HG03521 (cell line): ENCODE measurements around the gene APOC1.
A peak's percentile ranks its signal among the peaks of the same experiment; 100 is the strongest.
"Not testable (repeated sequence)": the region's sequence is repeated elsewhere in the genome, so short reads cannot be mapped to it uniquely, and the experiment has no call there.

Experiments used
- ATAC-seq: cut with Tn5 transposase; IDR thresholded peaks from one replicate; pipeline ENCODE4 v1.9.1; 2021; ENCODE audit warnings: mild to moderate bottlenecking, moderate library complexity; ENCODE audit not compliant: unreplicated experiment

The APOC1 gene

DNA sequence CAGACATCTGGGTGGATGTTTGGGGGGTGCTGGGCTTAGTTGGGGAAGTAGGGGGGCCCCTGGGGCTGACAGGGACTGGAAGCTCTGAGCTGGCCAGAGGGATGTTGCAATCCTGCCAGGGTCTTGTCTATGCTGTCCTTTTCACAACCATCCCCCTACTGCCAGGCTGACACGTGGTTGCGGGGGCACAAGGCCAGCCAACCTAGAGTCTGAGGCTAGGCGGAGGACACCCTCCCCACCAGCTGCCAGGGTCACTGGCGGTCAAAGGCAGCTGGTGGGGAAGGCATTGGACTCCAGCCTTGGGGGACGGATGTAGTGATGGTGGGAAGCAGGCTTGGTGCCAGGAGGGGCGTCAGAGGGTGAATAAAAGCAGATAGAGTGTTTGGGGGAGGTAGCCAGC, 1.6 kb upstream of the APOC1 start:
- no peak for ATAC-seq

DNA sequence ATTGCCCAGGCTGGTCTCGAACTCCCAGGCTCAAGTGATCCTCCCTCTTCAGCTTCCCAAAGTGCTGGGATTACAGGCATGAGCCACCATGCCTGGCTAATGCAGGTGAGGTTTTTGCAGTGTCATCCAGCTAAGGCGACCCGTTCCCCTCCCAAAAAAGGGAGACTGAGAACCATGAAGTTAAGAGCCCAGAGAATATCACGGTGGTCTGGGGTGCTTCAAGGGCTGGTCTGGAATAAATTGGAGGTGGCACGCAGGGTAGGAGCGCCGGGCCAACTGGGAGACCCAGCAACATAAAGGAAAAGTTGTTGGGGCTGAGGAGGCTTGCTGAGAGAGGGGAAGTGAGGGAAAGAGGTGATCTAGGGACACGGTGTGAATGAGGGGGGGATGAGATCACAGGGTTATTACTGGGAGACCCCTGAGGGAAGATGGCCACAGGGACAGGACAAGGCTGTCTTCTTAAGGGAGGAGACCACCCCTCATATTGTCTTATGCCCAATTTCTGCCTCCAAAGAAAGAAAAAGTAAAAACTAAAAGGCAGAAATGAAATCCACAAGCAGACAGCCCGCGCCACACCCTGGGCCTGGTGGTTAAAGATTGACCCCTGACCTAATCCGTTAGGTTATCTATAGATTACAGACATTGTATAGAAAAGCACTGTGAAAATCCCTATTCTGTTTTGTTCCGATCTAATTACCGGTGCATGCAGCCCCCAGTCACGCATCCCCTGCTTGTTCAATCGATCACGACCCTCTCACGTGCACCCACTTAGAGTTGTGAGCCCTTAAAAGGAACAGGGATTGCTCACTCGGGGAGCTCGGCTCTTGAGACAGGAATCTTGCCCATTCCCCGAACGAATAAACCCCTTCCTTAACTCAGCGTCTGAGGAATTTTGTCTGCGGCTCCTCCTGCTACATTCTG, 636 bp upstream of the APOC1 start:
- not testable (repeated sequence) for ATAC-seq

DNA sequence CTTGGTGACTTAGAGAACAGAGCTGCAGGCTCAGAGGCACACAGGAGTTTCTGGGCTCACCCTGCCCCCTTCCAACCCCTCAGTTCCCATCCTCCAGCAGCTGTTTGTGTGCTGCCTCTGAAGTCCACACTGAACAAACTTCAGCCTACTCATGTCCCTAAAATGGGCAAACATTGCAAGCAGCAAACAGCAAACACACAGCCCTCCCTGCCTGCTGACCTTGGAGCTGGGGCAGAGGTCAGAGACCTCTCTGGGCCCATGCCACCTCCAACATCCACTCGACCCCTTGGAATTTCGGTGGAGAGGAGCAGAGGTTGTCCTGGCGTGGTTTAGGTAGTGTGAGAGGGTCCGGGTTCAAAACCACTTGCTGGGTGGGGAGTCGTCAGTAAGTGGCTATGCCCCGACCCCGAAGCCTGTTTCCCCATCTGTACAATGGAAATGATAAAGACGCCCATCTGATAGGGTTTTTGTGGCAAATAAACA, 9.9 kb downstream of the APOC1 start:
- ATAC-seq = no peak

DNA sequence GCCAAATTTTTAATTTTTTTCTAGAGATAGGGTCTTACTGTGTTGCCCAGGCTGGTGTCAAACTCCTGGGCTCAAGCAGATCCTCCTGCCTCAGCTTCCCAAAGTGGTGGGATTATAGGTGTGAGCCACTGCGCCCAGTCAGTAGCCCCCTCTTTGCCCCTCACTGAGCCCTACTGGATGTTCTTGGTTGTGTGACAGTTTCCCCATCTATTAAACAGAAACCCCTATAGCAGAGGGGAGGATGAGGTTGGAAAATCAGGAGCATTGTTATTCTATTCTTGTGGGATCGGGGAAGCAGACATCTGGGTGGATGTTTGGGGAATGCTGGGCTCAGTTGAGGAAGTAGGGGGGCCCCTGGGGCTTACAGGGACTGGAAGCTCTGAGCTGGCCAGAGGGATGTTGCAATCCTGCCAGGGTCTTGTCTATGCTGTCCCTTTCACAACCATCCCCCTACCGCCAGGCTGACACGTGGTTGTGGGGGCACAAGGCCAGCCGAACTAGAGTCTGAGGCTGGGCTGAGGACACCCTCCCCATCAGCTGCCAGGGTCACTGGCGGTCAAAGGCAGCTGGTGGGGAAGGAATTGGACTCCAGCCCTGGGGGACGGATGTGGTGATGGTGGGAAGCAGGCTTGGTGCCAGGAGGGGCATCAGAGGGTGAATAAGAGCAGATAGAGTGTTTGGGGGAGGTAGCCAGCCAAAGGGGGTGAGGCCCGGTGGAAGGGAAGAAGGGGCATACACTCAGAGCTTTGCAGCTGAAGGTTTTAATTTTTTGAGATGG, 10.9 kb downstream of the APOC1 start:
- ATAC-seq = no peak

DNA sequence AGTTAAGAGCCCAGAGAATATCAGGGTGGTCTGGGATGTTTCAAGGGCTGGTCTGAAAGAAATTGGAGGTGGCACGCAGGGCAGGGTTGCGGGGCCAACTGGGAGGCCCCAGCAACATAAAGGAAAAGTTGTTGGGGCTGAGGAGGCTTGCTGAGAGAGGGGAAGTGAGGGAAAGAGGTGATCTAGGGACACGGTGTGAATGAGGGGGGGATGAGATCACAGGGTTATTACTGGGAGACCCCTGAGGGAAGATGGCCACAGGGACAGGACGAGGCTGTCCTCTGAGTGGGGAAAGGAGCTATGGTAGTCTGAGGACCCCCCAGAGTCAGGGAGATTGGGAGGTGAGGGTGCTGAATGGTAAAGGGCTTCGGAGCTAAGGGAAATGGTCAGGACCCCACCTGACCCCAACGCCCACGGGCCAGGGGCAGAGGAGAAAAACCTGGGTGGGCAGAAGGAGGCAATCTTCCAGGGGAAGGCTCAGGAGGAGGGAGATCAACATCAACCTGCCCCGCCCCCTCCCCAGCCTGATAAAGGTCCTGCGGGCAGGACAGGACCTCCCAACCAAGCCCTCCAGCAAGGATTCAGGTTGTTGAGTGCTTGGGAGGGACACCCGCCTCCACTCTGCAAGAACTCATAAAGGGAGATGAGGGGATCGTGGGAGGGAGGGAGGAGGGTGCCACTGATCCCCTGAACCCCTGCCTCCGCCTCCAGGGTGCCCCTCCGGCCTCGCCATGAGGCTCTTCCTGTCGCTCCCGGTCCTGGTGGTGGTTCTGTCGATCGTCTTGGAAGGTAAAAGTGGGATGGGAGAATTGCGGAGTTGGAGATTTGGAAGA, 12.1 kb downstream of the APOC1 start:
- ATAC-seq = not testable (repeated sequence)

DNA sequence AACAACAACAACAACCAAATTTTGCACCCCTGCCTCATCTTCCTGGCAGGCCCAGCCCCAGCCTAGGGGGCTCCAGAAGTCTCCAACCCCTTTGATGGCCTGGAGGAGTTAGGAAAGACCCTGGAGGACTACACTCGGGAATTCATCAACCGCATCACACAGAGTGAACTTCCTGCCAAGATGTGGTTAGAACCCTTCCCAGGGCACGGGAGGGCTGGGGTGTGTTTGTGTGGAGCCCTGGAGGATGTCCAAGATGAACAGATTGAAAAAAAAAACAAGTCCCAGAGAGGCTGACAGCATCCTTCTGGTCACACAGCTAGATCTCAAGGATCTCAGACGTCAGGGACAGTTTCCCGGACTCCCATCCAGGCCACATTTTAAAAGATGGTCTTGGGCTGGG, 13.3 kb downstream of the APOC1 start:
- no peak for ATAC-seq

DNA sequence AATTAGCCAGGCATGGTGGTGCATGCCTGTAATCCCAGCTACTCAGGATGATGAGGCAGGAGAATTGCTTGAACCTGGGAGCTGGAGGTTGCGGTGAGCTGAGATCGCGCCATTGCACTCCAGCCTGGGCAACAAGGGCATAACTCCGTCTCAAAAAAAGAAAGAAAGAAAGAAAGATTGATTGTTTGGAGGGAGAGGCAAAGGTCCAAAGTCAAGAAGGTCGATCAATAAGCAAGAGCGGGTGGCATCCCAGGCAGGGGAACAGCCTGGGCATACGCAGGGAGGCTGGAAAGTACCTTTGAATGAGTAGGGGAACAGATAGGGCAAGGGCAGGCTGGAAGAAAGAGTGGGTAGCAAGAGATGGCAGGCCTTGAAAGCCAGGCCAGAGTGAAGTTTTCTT, 15.7 kb downstream of the APOC1 start:
- no peak for ATAC-seq

DNA sequence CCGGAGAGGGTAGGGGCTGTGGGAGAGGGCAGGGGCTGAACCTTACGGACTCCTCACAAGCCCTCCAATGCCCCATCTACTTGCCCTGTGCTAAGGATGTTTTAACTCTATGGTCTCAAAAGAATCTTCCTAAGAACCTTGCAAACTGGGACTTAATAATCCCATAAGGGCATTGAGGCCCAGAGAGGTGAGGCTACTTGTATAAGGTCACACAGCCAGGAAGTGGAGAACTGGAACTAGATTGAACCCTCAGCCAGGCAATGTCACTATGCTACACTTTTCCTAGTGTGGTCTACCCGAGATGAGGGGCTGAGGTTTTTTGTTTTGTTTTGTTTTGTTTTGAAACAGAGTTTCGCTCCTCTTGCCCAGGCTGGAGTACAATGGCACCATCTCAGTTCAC, 17.1 kb downstream of the APOC1 start:
- ATAC-seq = no peak

DNA sequence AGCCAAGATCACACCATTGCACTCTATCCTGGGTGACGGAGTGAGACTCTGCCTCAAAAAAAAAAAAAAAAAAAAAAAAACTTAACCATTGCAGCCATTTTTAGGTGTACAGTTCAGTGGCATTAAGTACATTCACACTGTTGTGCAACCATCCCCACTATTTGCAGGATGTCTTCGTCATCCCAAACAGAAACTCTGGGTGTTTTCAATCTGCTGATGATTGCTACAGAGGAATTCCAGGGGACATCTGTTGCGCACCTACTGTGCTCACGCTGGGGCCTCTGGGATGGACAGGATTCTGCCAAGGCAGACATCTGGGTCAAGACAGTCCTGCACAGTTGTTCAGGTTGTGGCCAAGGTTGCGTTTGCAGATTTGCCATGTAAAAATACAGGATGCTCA, 25.3 kb downstream of the APOC1 start:
- no peak for ATAC-seq

DNA sequence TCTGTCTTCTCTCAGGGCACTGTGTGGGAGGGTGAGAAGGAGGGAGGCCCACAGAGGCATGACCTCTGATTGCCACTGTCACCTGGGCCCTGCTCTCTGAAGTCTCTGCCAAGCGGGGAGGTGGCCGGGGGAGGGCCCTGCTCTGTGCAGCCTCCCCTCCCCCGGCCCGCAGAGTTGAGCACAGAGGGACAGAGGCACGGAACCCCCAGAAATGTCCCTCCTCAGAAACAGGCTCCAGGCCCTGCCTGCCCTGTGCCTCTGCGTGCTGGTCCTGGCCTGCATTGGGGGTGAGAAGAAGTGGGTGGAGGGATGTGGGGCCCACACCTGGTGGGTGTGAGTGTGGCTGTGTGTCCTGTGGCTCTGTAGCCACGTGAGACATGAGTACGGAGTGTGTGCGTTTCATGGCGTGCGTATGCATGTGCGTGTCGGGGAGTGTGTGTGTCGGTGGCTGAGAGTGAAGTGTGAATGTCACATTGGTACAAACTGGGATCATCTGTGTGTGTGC, 27.7 kb downstream of the APOC1 start, which contains the start of gene APOC4:
Gene APOC4, plus strand, starts transcription at position 171 of the 505 bp plus-strand sequence. Its CDS starts 41 bp downstream, at position 212.
- ATAC-seq = no peak

DNA sequence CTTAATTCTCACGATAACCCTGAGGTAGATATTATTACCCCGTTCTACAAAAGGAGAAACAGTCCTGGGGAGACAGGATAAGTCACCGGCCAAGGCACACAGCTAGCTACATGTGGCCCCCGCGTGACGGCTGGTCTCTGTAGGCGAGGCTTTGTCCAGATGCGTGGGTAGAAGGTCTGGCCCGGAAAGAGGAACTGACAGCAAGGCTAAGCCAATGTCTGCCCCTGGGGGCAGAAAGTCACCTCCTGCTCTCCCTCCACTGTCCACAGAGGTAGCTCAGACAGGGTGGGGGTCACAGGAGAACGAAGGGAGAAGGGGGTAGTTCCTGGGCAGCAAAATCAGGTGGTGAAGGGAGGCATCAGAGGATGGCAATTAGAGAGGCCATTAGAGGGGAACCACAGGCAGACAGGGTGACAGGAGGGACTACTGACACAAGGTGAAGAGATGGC, 29.4 kb downstream of the APOC1 start:
- ATAC-seq = no peak

DNA sequence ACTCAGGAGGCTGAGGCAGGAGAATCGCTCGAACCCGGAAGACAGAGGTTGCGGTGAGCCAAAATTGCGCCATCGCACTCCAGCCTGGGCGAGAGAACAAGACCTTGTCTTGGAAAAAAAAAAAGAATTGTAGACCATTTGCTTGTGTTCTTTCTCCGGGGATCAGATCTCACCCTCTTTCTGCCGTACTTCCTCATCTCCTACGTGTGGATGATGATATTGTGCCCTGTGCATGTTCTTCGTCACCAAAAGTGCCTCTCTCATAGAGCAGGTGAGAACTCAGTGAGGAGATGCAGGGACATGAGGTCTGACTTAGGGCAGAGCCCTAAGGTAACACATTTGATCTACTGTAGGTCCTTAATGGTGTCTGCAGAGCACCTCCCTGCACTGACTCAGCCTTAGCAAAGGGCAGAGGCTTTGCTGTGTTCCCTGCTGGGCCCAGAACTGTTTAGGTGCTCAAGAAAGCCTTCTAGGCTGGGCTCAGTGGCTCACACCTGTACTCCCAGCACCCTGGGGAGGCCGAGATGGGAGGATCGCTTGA, 32.7 kb downstream of the APOC1 start:
- no peak for ATAC-seq

DNA sequence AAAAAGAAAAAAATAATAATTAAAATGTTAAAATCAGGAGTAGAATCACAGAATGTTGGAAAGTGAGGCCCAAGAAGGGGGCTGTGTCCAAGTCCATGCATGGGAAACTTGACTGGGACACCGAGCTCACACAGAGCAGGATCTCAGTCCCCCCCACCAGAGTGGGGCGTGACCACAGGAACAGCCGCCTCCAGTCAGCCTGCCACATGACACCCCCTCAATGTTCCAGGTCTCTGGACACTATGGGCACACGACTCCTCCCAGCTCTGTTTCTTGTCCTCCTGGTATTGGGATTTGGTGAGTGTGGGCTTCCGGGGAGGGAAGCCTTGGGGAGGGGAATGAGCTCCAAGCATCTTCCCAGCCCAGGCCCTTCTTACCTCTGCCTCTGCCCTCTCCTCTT, 33.8 kb downstream of the APOC1 start:
- no peak for ATAC-seq

DNA sequence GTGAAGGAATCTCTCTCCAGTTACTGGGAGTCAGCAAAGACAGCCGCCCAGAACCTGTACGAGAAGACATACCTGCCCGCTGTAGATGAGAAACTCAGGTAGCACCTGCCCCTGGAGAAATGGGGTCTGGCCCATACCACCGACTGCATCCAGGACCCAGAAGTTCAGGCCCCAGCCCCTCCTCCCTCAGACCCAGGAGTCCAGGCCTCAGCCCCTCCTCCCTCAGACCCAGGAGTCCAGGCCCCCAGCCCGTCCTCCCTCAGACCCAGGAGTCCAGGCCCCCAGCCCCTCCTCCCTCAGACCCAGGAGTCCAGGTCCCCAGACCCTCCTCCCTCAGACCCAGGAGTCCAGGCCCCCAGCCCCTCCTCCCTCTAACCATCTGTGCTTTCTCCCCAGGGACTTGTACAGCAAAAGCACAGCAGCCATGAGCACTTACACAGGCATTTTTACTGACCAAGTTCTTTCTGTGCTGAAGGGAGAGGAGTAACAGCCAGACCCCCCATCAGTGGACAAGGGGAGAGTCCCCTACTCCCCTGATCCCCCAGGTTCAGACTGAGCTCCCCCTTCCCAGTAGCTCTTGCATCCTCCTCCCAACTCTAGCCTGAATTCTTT, 34.5 kb downstream of the APOC1 start:
- ATAC-seq = no peak

DNA sequence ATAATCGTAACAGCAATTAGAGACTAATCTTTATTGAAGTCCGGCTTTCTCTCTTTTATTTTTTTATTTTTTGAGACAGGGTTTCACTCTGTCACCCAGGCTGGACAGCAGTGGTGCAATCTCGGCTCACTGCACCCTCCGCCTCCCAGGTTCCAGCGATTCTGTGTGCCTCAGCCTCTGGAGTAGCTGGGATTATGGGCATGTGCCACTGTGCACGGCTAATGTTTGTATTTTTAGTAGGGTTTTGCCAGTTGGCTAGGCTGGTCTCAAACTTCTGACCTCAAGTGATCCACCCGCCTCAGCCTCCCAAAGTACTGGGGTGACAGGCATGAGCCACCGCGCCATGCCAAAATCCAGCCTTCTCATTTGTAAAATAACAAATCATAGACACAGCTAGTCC, 35.1 kb downstream of the APOC1 start:
- ATAC-seq = no peak

DNA sequence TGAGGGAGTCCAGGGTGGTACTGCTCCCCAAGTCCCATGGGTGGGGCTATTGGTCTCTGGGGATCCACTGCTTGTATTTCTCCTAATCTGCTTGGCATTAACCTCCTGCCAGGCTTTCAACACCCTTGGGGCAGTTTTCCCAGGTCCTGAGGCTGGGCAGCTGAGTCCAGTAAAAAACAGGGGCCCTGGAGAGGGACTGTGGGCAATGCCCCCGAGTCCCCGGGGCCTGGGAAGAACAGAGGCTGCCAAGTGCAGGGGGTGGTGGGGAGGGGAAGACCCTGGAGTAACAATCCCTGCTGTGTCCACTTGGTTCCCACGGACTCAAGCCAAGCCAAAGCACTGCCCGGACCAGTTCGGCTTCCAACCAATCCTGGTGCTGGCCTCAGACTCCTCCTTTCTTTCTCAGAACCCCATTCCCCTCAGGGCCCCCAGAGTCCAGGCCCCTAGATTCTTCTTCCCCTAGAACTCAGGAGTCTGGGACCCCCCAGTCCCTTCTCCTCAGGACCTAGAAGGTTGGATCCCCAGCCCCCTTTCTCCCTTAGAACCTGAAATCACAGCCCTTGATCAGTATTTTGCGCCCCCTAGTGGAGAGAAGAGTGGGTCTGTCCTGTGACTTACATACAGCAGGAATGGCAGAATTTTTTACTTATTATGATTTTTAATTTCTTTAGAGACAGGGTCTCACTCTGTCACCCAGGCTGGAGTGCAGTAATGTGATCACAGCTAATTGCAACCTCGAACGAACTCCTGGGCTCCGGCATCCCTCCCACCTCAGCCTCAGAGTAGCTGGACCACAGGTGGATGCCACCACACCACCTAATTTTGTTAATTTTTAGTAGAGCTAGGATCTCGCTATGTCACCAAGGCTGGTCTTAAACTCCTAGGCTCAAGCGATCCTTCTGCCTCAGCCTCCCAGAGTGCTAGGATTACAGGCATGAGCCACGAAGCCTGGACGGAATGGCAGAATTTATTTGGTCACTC, 37.1 kb downstream of the APOC1 start:
- ATAC-seq = no peak

DNA sequence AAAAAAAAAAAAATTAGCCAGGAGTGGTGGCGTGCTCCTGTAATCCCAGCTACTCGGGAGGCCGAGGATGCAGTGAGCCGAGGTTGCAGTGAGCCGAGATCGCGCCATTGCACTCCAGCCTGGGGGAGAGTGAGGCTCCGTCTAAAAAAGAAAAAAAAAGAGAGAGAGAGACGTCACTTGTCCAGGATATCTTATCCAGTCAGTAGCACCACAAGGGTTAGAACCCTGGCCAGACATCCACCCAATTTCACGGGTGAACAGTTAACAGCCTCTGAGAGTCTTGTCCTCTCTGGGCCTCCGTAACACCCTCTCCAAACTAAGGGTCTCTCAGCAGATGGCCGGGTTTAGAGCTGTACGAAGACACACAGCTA, 39.9 kb downstream of the APOC1 start:
- ATAC-seq = no peak

DNA sequence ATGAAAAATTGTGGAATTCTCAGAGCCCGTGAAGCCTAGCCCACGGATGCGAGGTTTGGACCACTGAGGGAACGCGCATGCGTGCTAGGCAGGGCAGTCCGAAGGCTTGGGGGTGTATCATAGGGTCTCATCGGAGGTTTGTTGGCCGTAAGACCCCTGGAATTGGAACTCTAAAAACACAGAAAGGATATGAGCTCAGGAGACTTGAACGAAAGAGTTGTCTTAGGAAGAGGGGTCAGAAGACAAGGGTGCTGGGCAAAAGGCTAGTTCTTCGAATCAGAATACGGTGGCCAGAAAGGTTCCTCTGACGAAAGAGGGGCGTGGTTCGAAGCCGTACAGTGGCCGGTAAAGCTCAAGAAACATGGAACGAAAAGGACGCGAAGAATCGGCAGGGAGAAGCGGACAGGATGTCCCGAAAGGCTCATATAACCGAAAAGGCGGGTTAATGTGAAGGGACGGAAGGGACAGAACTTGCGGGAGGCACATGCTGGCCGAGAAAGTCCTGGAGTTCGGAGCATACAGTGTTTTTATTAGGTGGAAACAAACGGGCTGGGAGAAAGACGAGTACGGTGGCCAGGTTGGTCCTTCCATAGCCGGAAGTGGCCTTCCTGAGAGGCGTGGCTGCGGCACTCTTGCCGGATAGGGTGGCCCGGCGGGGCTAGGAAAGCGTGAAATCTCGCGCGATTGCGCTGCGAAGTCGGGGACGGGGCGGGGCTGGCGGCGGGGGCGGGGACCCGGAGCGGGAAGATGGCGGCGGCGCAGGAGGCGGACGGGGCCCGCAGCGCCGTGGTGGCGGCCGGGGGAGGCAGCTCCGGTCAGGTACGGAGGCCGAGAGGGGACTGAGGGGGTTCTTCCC, 40.5 kb downstream of the APOC1 start, which contains the start of gene CLPTM1:
Gene CLPTM1, plus strand, starts transcription at position 732 of the 856 bp plus-strand sequence. Its CDS starts 16 bp downstream, at position 748.
- peak; percentile 77 for ATAC-seq
